GM23248 (cell line): ENCODE results near the gene TRAK1.

Source experiments
- EZH2 ChIP-seq: fragments of 200-600 bp; sonication (generic); IDR thresholded peaks from 2 replicates; pipeline ENCODE4 v1.6.1; 2018; ENCODE audit warnings: antibody characterized with exemption, mild to moderate bottlenecking; ENCODE audit not compliant: insufficient read depth, poor library complexity, severe bottlenecking
- EZH2phosphoT487 ChIP-seq: fragments of 200-600 bp; sonication (generic); IDR thresholded peaks from 2 replicates; pipeline ENCODE4 v1.6.1; 2018; ENCODE audit warnings: antibody characterized with exemption, moderate library complexity, mild to moderate bottlenecking, low read depth; ENCODE audit not compliant: insufficient read depth

DNA sequence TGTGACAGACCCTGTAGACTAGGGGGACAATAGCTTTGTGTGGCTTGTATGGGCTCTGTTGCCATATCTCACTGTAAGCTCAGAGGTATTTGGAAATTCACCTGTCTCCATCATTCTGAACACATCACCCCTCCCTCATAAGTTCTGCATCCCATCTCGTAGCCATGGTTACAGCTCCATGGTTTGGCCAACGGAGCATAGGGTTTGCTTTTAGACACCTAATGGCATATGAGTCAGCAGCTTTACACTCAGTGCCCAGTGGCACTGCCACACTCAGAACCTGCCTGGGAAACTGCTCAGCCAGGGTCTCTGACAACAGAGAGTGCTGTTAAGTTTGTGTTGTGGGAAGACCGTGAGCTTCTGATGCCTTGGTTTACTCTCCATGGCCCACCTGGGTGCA, 107.6 kb downstream of the TRAK1 start:
- TF ChIP-seq EZH2 (no peak), EZH2phosphoT487 (no peak)
